HG03039 (cell line): ENCODE measurements around the gene FHL1.

Experiments used
- ATAC-seq: cut with Tn5 transposase; IDR thresholded peaks from one replicate; pipeline ENCODE4 v1.9.1; 2021; ENCODE audit warnings: mild to moderate bottlenecking, moderate library complexity; ENCODE audit not compliant: unreplicated experiment

FHL1 gene

DNA sequence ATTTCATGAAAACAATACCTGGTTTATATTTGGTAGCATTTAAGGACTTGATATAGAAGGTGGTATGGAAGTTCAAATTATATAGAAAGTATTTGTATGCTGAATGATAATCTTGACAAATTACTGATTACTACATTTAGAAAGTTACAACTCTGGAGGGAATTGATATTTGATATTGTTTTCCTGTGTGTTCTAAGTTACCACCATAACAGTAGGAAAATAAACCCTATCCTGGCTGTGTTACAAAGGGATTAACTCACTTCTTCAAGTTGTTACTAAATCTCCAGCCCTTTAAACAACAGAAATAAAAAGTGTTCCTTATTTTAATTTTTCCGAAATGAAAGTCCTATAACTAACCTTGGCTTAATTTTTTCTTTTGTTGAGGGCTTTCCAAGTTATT lies 36.6 kb downstream of the FHL1 start:
- no peak for ATAC-seq

DNA sequence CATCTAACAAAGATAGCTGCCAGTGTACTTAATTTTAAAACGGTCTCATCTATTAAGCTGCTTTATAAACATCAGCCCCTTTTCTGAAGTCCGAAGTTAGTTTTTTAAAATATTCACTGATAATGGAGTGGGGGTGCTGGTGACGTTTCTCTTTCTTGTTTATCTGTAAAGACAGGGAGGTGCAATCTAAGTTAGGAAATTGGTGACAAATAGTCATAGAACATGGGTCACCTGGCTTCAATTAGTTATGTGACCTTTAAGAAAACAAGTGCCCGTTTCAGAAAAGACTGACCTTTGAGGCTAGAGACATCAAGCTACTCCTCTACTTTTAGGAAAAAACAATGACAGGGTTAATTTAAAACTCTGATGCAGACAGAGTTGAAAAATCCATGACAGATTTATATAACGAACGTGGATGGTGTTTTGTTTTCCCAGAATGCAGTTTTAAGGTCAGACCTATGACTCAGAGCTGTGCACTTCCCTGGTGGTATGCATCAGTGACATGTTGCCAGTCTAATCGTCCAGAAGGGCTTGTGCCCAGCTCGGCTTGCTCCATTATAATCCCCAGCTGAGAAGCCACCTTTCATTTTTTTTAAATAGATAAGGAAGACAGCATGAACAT lies 38.2 kb downstream of the FHL1 start:
- no peak for ATAC-seq

DNA sequence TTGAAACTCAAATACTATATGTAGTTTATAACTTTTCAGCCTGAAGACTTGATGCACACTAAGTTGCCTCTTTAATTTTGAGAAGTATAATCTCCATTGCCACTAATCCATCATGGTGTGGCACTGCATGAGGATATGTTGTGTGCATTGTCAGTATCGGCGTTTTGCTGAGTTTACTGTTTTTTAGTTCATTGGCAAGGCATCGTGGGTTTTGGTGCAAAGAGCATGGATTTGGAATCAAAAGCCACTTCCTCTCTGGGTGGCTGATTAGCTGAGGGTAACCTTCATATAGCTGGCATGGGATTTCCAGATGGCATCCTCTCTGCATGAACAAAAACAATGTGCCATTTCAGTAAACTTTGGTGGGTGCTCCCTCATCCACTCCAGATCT lies 38.7 kb downstream of the FHL1 start:
- no peak for ATAC-seq

DNA sequence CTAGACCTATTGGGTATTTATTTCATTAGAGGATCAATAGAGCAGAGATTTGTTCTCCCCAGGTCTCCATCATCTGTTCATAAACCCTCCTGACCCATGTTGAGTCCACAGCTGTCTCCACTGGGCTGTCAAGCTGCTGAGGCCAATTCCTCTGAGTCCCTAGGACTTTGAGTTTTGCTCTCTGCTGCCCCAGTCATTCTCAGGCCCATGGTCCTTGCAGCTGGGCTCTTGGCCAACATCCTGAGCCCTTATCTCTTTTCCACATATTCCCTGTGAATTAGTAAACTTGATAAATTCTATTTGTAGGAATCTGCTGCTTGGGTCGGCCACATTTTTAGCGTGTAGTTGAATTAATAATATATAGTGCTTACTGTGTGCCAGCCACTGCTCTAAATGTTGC lies 41.9 kb downstream of the FHL1 start:
- ATAC-seq, result no peak

DNA sequence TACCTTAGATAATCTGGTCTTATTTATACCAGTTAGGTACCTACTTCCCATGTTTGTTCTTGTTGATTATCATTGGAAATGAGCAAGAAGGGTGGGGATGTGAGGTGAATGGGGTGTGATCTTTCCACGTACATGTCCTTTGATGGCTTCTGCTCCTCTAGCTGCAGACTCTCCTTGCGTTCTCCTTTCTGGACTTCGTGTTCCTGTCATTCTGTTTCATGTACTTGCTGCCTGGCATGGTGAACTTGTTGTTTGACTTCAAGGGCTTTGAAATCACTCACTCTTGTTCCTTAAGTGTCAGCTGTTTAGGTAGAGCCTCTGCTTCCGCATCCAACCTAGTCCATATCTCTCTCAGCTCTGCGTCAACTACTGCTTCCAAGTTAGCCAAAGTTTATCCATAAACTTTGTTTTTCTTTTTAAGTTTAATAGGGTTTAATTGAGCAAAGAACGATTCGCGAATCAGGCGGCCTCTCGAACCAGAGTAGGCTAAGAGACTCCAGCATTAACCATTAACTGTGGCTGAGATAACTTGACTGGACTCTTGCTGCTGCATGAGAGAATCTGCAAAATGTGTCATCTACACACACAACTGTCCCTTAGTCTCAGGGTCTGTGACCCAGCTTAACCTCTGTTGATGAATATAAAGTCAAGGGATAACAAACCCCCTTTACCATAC lies 42.8 kb downstream of the FHL1 start:
- no peak for ATAC-seq

DNA sequence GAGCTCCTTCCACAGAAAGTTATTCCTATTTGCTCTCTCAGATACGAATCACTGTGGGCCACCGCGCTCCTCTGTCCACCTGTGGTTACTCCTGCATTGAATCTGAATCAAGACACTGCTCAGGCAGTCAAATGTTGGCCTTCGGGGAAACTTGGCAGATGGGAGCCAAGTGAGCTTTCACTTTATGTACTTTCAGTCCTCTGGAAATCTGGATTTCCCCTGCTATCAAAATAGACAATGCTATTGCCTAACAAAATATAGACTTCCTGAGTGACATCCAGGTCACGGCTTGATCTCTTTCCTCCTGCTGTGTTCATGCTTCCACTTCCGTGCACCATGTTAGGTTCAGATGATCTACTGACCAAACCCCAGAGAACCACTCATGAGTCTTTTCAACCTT lies 43.8 kb downstream of the FHL1 start:
- no peak for ATAC-seq

DNA sequence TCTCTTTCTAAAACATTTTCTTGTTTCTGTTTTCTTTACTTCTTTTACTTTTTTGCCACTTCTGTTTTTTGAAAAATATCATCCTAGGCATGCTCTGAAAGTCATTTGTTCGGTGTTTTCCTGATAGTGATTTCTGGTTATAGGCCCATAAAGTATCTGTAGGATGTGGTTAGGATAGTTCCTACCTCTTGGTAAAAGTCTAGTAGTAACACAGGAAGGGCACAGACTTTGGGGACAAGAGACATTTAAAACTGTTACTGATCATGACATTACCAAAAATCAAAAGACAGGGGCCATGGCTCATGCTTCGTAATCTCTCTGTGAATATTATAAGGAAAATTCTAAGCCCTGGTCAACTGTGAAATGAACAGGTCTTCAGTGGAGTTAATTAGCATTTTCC lies 44.8 kb downstream of the FHL1 start:
- no peak for ATAC-seq

DNA sequence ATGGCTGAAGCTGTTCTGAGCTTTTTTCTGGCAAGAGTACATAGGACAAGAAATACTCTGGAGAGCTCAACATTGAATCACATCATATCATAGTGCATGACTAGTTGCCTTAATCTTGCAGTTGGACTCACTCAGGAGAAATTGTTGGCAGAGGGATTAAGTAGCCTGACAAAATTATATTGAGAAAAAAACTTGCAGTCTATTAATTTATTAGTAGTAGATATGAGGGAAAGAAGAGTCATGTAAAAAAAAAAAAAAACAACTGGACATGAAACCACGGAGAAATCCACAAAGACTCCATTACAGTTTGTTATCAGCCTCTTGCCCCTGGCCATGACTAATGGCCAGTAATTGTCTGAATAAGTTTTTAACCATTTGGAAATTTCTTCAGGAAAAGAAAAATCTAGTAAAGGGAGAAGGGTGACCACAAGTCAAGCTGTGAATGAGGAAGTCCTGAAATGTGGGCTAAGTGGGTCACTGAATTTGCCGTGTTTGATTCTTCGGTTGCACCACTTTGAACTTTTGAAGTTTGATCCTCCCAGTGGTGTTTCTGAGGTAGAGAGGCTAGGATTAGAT lies 45.6 kb downstream of the FHL1 start:
- ATAC-seq, result no peak

DNA sequence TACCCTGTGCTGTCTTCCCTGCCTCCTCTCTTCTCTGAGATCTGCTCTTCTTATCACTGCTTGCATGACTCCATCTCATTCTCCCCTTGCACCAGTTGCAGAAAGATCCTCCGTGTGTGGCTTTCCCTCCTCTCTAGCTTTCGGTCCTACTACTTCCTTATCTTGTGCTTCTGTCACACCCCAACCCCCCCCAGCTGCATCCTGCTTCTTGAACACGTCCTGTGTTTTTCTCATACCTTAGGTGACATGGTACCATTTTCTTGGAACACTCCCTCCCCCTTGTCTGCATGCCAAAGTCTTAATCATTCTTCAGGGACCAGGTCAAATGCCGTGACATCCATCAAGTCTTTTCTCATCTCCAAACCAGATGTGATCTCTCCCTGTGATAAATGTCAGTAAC lies 46.4 kb downstream of the FHL1 start:
- no peak for ATAC-seq

DNA sequence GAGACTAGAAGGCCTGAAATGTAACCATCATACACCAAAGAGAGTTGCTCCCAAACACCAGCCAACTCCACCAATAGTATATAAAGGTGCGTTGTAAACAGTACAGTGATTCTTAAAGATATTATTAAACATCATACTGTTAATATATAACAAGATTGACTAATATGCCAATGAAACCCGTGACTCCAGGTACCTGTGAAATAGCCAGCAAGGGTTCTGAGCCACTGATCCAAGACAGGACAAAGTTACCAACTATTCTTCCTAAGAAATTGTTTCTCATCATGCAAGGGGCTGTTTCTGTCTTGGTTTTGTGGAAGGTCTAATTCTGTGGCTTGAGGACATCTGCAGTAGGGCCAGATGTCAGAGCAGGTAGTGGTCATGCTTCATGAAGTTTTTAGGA lies 47.2 kb downstream of the FHL1 start:
- ATAC-seq, result no peak

DNA sequence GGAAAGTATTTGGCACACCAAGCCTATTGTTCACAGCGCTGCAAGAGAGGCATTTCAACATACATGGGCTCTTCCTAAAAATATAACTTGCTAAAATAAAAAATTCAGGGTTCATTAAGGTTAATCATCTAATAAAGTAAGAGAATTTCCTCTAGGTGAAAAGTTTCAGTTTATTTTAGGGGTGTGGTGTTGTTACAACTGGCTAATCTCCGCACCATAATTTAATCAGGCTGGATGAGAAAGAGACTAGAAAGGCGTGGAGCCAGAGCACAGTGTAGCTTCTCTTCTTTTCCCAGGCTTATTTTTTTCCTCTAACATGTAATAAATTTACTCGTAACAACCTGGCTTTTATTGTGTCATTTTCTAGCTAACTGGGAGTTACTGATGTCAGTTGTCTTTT lies 47.9 kb downstream of the FHL1 start:
- ATAC-seq, result no peak

DNA sequence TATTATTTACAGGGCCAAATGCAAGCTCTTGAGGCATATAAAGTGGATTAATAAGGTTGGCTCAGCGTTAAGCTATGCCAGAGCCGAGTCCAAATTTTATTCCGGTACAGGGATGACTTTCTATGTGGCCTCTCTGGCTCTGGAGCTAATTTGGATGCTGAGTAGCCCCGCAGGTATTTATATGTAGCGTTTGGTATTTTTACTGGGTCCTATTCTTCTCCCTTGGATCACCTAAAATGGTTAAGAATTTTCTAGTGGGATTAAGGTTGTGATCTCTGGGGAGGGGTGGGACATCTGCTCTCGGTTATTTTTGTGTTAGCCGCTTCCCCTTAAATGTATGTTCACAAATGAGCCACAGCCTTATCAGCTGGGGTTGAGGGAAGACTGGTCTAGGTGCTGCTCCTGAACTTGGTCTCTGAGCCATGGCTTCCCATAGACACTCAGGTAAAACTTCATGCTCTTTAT lies 49.4 kb downstream of the FHL1 start:
- ATAC-seq, result no peak

DNA sequence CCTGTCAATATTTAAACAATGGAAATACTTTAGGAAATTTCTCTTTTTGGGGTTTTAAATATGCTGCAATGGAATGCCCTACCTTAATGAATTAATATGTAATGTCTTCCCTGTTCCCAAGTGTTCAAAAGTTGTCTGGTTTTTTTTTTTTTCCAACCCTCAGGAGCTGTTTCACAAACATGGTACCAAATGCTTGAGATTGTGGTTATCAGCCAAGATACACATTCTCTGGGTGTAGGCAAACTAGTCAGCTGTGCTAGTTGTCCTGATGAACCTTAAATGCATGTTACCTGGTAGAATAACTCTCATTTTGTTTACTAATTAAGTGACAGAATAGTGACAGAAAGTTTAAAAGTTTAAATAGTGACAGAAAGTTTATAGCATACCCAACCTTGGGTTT lies 50.7 kb downstream of the FHL1 start:
- ATAC-seq, result no peak

DNA sequence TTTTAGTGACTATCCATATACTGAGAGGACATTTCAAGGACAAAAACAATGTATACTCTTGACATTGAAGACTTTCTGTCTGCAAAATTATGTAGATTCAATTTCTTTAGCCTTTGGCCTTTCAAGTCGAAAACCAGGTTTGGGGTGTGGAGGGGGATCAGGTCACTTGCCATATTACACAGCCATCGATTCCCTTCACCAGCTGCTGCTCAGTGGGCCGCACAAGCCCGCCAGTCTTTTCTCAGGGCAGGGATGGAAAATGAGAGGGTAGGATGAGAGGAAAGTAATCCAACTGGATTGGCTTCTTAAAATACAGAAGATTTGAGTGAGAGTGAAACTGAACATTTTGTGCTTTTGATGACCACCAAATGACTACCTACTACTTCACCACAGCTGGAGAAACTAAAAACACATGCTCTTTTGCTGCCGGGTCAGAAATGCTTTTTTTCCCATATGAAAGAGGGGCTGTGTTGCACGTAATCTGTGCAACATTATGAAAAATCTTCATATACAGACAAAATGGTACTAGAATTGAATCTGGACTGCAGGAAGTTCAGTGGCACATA lies 51.4 kb downstream of the FHL1 start:
- no peak for ATAC-seq

DNA sequence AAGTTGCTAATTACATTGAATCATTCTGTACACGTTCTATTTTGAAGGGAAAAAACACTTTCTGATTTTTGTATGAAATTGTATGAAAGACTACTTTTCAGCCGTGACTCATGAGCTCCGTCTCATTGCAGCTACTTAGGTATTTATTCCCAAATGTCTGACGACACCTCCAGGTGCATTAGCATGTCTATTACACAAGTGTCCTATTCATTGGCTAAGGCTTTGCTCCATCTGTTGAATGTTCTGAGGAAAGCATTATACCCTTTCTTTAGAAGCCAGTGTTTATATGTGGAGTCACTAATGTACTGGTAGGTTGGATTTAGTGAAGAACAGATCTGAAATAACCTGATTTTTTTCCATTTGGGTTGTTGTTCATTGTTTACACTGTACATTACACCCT lies 52.0 kb downstream of the FHL1 start:
- no peak for ATAC-seq

DNA sequence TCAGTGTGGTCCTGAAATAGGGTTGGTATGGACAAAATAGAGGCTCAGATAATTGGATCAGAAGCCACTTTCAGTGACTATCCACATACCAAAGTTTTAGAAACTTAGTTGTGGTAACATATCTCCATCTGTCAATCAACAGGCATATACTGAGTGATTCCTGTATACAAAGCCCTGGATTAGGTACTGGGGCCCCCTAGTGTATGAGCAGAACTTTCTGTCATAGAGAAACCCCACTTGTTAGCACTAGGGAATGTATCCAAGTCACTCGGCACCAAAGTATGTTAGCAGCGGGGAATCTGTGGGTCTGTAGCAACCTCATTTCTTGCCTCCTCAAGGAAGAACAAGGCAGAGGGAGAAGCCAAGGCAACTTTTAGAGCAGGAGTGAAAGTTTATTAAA lies 53.1 kb downstream of the FHL1 start:
- no peak for ATAC-seq

DNA sequence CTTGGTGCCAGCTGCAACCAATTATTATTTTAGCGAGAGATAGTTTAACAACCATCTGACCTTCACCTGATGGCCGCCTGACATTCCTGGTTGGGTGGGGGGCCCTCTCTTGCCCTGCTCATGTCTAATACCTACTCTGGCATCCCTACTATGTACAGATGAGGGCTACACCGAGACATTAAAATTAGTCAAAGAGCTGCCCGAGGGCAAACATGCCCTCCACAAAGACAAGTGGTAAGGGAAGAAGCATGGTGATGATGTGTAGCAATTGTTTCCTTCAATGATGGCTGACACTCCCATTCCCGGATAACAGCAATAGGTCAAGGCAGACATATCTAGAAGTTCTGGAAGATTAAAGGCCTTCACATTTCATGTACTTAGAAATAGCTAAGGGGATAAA lies 54.3 kb downstream of the FHL1 start:
- no peak for ATAC-seq

DNA sequence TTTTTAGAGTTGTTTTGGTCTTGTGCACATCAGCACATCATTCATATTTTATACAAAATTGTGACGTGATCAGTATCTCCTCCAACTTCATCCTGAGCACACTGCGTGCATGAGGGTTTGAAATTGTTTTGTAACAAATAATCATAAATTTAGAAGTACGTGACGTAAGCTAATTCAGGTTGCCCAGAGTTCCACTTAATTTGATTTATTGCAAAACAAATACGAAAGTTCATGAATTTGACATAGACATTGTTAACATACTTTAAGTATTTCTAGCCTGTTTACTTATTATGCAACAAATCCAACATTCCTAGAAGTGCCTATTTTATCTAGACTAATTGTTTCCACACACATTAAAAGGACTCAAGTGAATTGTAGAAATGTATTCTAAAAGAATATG lies 55.6 kb downstream of the FHL1 start:
- ATAC-seq, result no peak

DNA sequence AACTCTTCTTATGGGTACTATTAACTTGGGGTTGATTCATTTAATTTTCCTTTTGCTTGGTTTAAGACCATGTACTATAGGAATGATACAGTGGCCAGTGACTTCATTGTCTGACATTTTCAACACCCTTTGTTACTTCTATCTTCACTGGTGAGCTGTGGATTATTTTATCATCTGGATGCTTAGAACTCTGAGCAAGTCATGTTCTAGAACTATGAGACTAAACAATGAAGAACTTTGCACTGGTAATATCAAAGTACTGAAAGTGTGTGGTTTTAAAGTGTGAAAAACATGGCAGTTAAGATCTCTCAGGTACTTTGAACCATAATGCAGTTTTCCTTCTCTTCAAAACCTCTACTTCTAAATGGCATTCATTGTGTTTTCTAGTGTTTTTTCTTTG lies 56.1 kb downstream of the FHL1 start:
- no peak for ATAC-seq

DNA sequence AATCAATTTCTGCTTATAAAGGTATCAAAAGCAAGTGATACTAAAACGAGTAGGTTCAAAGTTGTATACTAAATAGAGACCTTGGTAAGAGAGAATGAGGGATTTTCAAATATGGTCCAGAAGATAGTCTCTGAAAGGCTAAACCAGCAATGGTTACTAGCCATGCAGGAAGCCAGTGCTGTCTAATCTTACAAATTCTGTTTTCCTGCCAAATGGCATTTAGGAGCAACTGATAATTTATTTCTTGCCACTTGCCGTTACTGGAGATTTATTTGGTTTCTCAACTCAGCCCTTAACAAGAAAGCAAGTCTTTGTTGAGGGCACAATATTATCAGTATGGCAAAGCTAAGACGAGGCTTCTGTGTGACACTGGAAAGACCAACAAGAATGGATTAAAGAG lies 56.6 kb downstream of the FHL1 start:
- no peak for ATAC-seq

DNA sequence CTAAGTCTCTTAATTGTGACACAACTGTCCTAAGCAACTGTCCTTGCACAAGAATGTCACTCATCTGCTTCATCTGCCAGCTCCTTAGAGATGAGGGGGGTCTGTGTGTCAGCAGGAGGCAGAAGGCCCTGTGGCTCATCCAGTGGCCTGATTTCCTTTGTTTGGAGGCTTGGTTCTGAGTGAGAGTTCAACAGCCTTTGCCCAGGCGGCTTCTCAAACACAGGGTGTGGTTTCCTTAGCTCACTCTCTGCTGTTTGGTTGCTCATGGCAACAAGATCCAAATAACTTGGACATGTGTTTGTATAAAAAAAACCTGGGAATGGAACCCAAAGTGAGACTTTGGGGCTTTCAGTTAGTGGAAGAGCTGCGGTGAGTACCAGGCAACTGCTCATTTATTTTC lies 57.2 kb downstream of the FHL1 start:
- ATAC-seq, result no peak

DNA sequence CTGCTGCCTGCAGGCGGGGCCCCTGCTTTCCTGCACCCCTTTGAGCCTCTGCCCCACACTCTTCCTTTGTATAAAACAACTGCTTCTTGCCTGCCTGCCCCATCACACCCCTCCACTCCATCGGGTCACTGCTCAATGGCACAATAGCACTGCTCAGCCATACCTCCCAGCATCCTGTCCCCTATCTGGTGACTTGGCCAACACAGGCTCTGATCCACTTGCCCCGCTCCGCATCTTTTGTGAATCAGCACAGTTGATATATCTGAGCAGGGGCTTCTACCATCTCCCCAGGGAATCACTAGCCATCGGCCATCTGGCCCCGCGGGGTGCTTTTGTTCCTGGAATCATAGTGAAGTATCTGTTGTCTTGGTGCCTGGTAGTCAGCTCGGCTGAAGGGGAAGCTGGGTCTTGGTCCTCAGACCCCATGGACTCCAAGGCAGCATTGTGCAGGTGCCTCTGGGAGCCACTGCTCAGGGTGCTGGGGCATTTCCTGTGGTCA lies 58.6 kb downstream of the FHL1 start:
- no peak for ATAC-seq
